Upper lobe of left lung (tissue), 4 donors: ENCODE measurements around the gene ARGLU1.

Source experiments
- CTCF ChIP-seq, 6 experiments: fragments of 450-650 bp in 4 of 6; fragments of 200-600 bp in 2 of 6; sonication (generic) in 2 of 6; IDR thresholded peaks; one replicate each; pipeline ENCODE4 v1.5.1; 2016 to 2019; ENCODE audit warnings: antibody characterized with exemption in 6 of 6
- POLR2AphosphoS5 ChIP-seq, 2 donors: sonication (generic); formaldehyde crosslinking; IDR thresholded peaks; one replicate each; pipeline ENCODE4 v1.5.1; 2017; ENCODE audit warnings: antibody characterized with exemption in 2 of 2

DNA sequence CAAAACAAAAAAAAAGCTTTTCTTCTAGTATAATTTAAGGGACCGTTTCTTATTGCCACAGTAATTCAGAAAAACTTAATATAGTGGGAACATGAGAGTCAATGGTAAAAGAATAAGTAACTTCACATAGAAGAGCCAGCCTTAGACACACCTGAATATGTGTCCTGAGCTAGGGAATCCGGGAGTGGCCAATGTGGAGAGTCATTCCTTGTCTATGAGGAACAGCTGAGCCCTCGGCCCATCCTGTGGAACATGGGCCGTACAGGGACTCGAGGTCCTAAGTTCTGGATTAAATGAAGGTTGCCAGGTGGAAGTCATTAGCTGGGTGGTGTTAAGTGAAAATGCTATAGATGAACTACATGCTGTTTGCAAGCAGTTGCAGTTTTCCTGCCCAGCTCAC lies 64.7 kb downstream of the ARGLU1 start:
- TF ChIP-seq CTCF (IDR thresholded peaks at IDR 0.05) (no peak), POLR2AphosphoS5 (IDR thresholded peaks at IDR 0.05) (no peak)
